HG03095 (cell line): Measurements from ENCODE around the gene CAPN3.
"Not testable (repeated sequence)": the region's sequence is repeated elsewhere in the genome, so short reads cannot be mapped to it uniquely, and the experiment has no call there.

Experiments used
- ATAC-seq: cut with Tn5 transposase; IDR thresholded peaks from one replicate; pipeline ENCODE4 v1.9.1; 2021; ENCODE audit warnings: moderate library complexity; ENCODE audit not compliant: unreplicated experiment

Gene CAPN3

GRCh38 chr15:42359249-42359648 is at the start of gene CAPN3:
Gene CAPN3 (plus strand): TSS chr15:42359501. CDS start chr15:42359806, 305 bp downstream.
- no peak for ATAC-seq

- no peak for ATAC-seq
These were observed 45.8 kb upstream of the CAPN3 start for GRCh38 chr15:42313463-42313862.

- ATAC-seq = no peak
These were observed 44.5 kb upstream of the CAPN3 start for GRCh38 chr15:42314818-42315217.

DNA sequence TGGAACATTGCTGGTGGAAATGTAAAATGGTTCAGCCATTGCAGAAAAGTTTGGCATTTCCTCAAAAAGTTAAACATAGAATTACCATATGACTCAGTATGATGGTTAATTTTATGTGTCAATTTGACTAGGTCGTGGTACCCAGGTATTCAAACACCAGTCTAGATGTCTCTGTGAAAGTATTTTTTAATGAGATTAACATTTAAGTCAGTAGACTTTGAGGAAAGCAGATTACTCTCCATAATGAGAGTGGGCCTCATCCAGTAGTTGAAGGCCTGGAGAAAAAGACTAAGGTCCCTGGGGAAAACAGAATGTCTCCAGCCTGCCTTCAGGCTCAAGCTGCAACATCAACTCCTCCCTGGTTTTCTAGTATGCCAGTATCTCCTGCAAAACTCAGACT is 43.8 kb upstream of the CAPN3 start:
- no peak for ATAC-seq

GRCh38 chr15:42316282-42316805 is 43.0 kb upstream of the CAPN3 start:
- not testable (repeated sequence) for ATAC-seq

GRCh38 chr15:42319206-42319605 is 40.1 kb upstream of the CAPN3 start:
- ATAC-seq = no peak

GRCh38 chr15:42324308-42324707 is 35.0 kb upstream of the CAPN3 start:
- ATAC-seq = no peak

DNA sequence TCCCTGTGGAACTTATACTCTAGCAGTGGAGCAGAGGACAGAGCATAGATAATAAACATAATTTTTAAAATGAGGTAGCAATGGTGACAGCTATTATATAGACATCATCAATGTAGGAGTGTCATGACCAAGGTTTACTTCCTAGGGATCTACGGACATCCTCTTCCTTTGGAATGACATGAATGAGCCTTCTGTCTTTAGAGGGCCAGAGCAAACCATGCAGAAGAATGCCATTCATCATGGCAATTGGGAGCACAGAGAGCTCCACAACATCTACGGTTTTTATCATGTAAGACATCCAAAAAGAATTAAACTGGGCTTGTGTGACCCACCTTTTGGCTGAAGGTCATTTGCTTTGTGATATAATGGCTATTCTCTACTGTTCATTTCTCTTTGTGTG is 30.1 kb upstream of the CAPN3 start:
- no peak for ATAC-seq

GRCh38 chr15:42329992-42330391 is 29.3 kb upstream of the CAPN3 start:
- ATAC-seq = no peak

DNA sequence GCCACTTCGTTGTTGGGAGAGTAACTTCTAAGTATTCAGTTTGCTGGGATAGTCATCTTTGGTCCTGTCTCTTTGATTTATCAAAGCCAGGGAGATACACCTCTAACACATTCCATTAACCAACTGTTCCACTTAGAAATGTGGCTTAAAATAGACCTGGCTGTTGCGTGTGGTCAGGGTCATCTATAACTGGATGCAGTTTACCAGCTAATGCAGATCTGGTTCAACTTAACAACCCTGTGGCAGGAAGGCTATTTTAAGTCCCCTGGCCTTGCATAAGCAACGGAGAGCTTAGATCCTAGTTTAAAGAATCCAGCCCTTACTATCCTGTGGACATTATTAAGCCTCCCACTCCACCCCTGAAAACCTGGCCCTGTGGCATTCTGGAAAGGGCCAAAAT is 28.1 kb upstream of the CAPN3 start:
- ATAC-seq = no peak

GRCh38 chr15:42332331-42332730 is 27.0 kb upstream of the CAPN3 start:
- ATAC-seq = no peak

GRCh38 chr15:42335074-42335473 is 24.2 kb upstream of the CAPN3 start:
- ATAC-seq = no peak

DNA sequence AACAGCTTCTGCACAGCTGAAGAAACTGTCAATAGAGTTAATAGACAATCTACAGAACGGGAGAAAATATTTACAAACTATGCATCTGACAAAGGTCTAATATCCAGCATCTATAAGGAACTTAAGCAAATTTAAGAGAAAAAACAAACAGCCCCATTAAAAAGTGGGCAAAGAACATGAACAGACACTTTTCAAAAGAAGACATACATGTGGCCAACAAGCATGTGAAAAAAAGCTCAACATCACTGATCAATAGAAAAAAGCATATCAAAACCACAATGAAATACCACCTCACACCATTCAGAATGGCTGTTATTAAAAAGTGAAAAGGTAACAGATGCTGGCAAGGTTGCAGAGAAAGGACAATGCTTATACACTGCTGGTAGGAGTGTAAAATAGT is 22.7 kb upstream of the CAPN3 start:
- ATAC-seq = not testable (repeated sequence)

- not testable (repeated sequence) for ATAC-seq
These were observed 22.2 kb upstream of the CAPN3 start for GRCh38 chr15:42337104-42337503.

DNA sequence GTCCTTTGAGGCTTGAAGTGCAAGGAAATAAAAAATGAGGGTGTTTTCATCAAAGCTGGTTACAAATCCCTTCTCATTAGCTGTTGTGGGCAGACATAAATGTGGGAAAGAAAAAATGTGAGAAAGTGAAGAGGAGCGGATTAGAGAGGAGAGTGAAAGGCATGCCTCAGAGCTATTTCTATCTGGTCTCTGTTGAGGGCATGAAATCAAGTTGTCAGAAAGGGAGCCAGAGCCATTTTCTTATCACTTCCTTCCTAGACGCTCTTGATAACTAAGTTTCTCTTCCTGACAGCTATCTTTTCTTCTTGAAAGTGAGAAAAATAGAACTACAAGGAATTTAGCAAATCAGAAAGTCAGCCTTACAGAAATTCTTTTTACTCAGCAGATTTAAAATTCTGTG is 20.8 kb upstream of the CAPN3 start:
- ATAC-seq = no peak

GRCh38 chr15:42343596-42344232 is 15.6 kb upstream of the CAPN3 start:
- no peak for ATAC-seq

- no peak for ATAC-seq
These were observed 14.5 kb upstream of the CAPN3 start for GRCh38 chr15:42344763-42345162.

GRCh38 chr15:42345504-42345903 is 13.8 kb upstream of the CAPN3 start:
- ATAC-seq = no peak

- no peak for ATAC-seq
These were observed 11.2 kb upstream of the CAPN3 start for GRCh38 chr15:42348083-42348482.

DNA sequence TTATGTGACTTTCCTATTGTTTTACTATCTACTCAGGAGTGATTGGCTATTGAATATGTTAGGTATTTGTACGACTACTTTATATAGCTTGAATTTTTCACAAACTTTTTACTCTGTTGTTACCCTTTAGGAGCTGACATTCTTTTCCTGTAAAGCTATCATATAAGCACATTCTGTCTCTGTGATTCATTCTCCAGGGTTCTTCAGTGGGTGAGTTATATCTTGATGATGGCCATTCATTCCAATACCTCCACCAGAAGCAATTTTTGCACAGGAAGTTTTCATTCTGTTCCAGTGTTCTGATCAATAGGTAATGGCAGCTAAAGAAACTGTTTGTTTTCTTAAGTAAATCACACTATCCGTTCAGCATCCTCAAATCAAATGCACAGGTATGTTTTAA is 10.1 kb upstream of the CAPN3 start:
- ATAC-seq = no peak

DNA sequence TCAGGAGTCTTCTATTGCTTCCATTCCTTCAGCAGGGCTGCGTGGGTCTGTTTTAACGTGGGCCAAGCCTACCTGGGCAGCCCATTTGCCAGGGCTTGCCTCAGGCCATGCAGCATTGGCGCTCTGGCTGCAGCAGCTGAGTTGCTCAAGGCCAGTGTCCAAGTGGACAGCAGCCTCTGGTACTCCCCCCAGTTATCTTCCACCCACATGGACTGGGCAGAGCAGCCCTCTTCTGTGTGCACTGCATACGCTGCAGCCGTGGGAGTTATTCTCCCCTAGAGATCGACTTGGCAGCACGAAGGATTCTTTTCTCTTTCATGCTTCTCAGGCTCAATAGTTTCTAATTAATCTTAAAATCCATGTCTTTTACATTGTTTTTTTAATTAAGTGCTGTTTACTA is 6.9 kb upstream of the CAPN3 start:
- ATAC-seq = no peak

- no peak for ATAC-seq
These were observed 6.2 kb upstream of the CAPN3 start for GRCh38 chr15:42353061-42353460.

- ATAC-seq = no peak
These were observed 4.5 kb upstream of the CAPN3 start for GRCh38 chr15:42354824-42355223.
